K562 (cell line): ENCODE data around the gene VWF. TPM values are rescaled to one million over a fixed set of nuclear protein-coding genes. Genes with fewer than 3 reads are reported as not detected.

ENCODE experiments used
- ATAC-seq: fragments of 200-7000 bp; cut with Tn5 transposase; 3 replicates; pipeline ENCODE4 v1.9.1; 2020; ENCODE audit warnings: moderate library complexity
- BruUV-seq: library from RNA; stranded (reverse); fragments of 400-500 nt; replicated peaks from 2 replicates; lab custom pipeline; 2021; lab: Mats Ljungman, UMichigan
- CTCF ChIA-PET: fragments of 300-600 bp; formaldehyde crosslinking; extraction: SDS; loops from one replicate; lab custom pipeline; 2021; ENCODE audit warnings: low intra/inter-chr PET ratio; lab: Yijun Ruan, JAX
- POLR2A ChIA-PET: fragments of 300-600, 350-650 bp; sonication (Branson Sonifier 250); formaldehyde crosslinking; extraction: SDS; loops from one replicate; lab custom pipeline; 2021; ENCODE audit warnings: antibody characterized with exemption, inconsistent platforms; lab: Yijun Ruan, JAX
- DNase-seq, 4 experiments: peaks; one replicate each; pipeline versions ENCODE4 v3.0.0 to v3.0.0-alpha.2; 2011 to 2018; ENCODE audit warnings: low spot score in 3 of 4, mixed read lengths in 3 of 4; ENCODE audit errors: extremely low read depth in 1 of 4
- FAIRE-seq: peaks from 2 replicates; lab custom pipeline; 2011; peaks lifted over from hg19 to GRCh38; lab: Jason Lieb, UNC
- H2AFZ ChIP-seq: 2 replicates; pipeline ENCODE4 v1.6.0; 2011; ENCODE audit warnings: low read depth, low read length, control low read depth, inconsistent platforms
- H3K27ac ChIP-seq: fragments of 200-600 bp; 3 replicates; pipeline ENCODE4 v1.8.0; 2011; ENCODE audit warnings: low read depth, mild to moderate bottlenecking, control low read depth, inconsistent platforms, low read length, moderate library complexity, mixed read lengths; ENCODE audit errors: extremely low read depth
- H3K27me3 ChIP-seq, 2 experiments: fragments of 300-600 bp in 1 of 2; 2 replicates in 1 of 2; 3 replicates in 1 of 2; pipeline versions ENCODE4 v1.6.0 to v1.8.0; 2011; ENCODE audit warnings: inconsistent platforms in 2 of 2, low read length in 2 of 2, mild to moderate bottlenecking in 1 of 2, mixed read lengths in 1 of 2, moderate library complexity in 1 of 2; ENCODE audit not compliant: control insufficient read depth in 2 of 2, insufficient read depth in 2 of 2
- H3K36me3 ChIP-seq: fragments of 300-600 bp; 3 replicates; pipeline ENCODE4 v1.8.0; 2011; ENCODE audit warnings: mild to moderate bottlenecking, low read length, inconsistent platforms; ENCODE audit not compliant: control insufficient read depth, insufficient read depth
- H3K4me1 ChIP-seq, 2 experiments: fragments of 200-600 bp in 1 of 2; replicated peaks in 1 of 2; 2 replicates in 1 of 2; 3 replicates in 1 of 2; pipeline versions ENCODE4 v1.5.1 to v1.8.0; 2011; ENCODE audit warnings: inconsistent platforms in 2 of 2, low read length in 2 of 2, mild to moderate bottlenecking in 1 of 2, mixed read lengths in 1 of 2, moderate library complexity in 1 of 2; ENCODE audit not compliant: control insufficient read depth in 2 of 2, insufficient read depth in 2 of 2
- H3K4me2 ChIP-seq: 2 replicates; pipeline ENCODE4 v1.6.1; 2011; ENCODE audit warnings: low read length, control low read depth, inconsistent platforms, mixed read lengths; ENCODE audit not compliant: insufficient read depth
- H3K4me3 ChIP-seq: fragments of 200-600 bp; sonication (generic), shearing (Covaris generic); 2 replicates; pipeline ENCODE4 v1.5.1; 2016; ENCODE audit warnings: control low read depth, inconsistent platforms
- H3K79me2 ChIP-seq: fragments of 200-600 bp; 3 replicates; pipeline ENCODE4 v1.8.0; 2011; ENCODE audit warnings: low read length, inconsistent platforms; ENCODE audit not compliant: control insufficient read depth, insufficient read depth
- H3K9ac ChIP-seq, 2 experiments: 2 replicates each; pipeline versions ENCODE4 v1.6.0 to v1.6.1; 2011; ENCODE audit warnings: low read depth in 2 of 2, low read length in 2 of 2, control low read depth in 1 of 2, inconsistent platforms in 1 of 2, mild to moderate bottlenecking in 1 of 2, mixed read lengths in 1 of 2; ENCODE audit not compliant: insufficient read depth in 1 of 2
- H3K9me1 ChIP-seq: one replicate; pipeline ENCODE4 v1.6.0; 2011; ENCODE audit warnings: inconsistent platforms, mild to moderate bottlenecking, low read length, moderate library complexity; ENCODE audit not compliant: control insufficient read depth, insufficient read depth
- H3K9me3 ChIP-seq: replicated peaks from 2 replicates; pipeline ENCODE4 v1.5.1; 2011; ENCODE audit warnings: low read depth, low read length, inconsistent platforms; ENCODE audit not compliant: control insufficient read depth, insufficient read depth
- H4K20me1 ChIP-seq: replicated peaks from 2 replicates; pipeline ENCODE4 v1.6.1; 2011; ENCODE audit warnings: low read length, inconsistent platforms, mixed read lengths; ENCODE audit not compliant: control insufficient read depth, insufficient read depth
- ADNP ChIP-seq: fragments of 200-800 bp; sonication (Bioruptor generic); IDR thresholded peaks from 2 replicates; pipeline ENCODE4 v1.6.1; 2016; ENCODE audit warnings: missing genetic modification characterization, missing compliant biosample characterization
- ARID3A ChIP-seq: IDR thresholded peaks from 2 replicates; pipeline ENCODE4 v1.6.1; 2012; ENCODE audit warnings: low read depth, low read length, improper control_type of control experiment, borderline replicate concordance
- ARID4B ChIP-seq: sonication (generic); formaldehyde crosslinking; IDR thresholded peaks from 2 replicates; pipeline ENCODE4 v1.8.0; 2022; ENCODE audit warnings: mild to moderate bottlenecking, missing genetic modification reagents
- BMI1 ChIP-seq: fragments of 150-350 bp; IDR thresholded peaks from 2 replicates; pipeline ENCODE4 v1.6.1; 2014; ENCODE audit warnings: low read length
- ILK ChIP-seq: fragments of 450-650 bp; IDR thresholded peaks from 2 replicates; pipeline ENCODE4 v1.6.1; 2016; ENCODE audit warnings: missing genetic modification characterization, low read depth, mild to moderate bottlenecking, missing compliant biosample characterization, moderate library complexity, borderline replicate concordance
- KDM1A ChIP-seq, 2 experiments: fragments of 450-650 bp; IDR thresholded peaks; 2 replicates each; pipeline ENCODE4 v1.6.1; 2016; ENCODE audit warnings: mild to moderate bottlenecking in 2 of 2
- KLF13 ChIP-seq: fragments of 450-650 bp; IDR thresholded peaks from 2 replicates; pipeline ENCODE4 v1.6.1; 2016; ENCODE audit warnings: missing genetic modification characterization, low read depth, mild to moderate bottlenecking, missing compliant biosample characterization, moderate library complexity, borderline replicate concordance
- MBD2 ChIP-seq: sonication (generic); IDR thresholded peaks from 2 replicates; pipeline ENCODE4 v1.6.1; 2016; ENCODE audit warnings: low read depth, borderline replicate concordance
- XRCC3 ChIP-seq: fragments of 450-650 bp; IDR thresholded peaks from 2 replicates; pipeline ENCODE4 v1.6.1; 2017; ENCODE audit warnings: mild to moderate bottlenecking, moderate library complexity
- ZBED1 ChIP-seq: IDR thresholded peaks from 2 replicates; pipeline ENCODE4 v1.6.1; 2014
- ZEB2 ChIP-seq: fragments of 450-650 bp; IDR thresholded peaks from 2 replicates; pipeline ENCODE4 v1.6.1; 2016
- ZNF253 ChIP-seq: fragments of 250-450 bp; sonication (Bioruptor Pico); conservative IDR thresholded peaks from 2 replicates; pipeline ENCODE4 v1.6.1; 2021; ENCODE audit warnings: mild to moderate bottlenecking
- WGBS: fragments of 100-300 bp; shearing (Covaris generic); methylation state at CpG from one replicate; pipeline ENCODE4 v1.1.6; 2016; ENCODE audit warnings: low coverage, mixed read lengths; ENCODE audit not compliant: insufficient coverage; ENCODE audit errors: missing lambda C conversion rate; 5-methylcytosine and 5-hydroxymethylcytosine counted together
- in situ Hi-C: fragments of 300-500 bp; cut with MboI; formaldehyde crosslinking; loops from 4 replicates; pipeline ENCODE4 v1.15.0; 2018; ENCODE audit warnings: inconsistent platforms, mixed read lengths
- intact Hi-C: fragments of 100-400 bp; cut with micrococcal nuclease; formaldehyde crosslinking; loops from 2 replicates; pipeline ENCODE4 v1.14.2; 2022
- polyA plus RNA-seq, 8 experiments: library from polyadenylated mRNA; depleted of rRNA in 4 of 8; stranded (reverse) in 5 of 8; unstranded in 3 of 8; fragments of >200 nt; fragmentation: Nextera tagmentation in 2 of 8; fragmentation: Illumina TruSeq in 1 of 8; extraction: Ambion mirVana in 2 of 8; extraction: Trizol in 1 of 8; gene quantifications; 2 replicates each; pipeline versions ENCODE4 v1.2.1 to v1.2.3, GENCODE V29; 2011 to 2014; ENCODE audit warnings: inconsistent platforms in 1 of 8, missing spikeins in 1 of 8
- total RNA-seq, 7 experiments: library from RNA; depleted of rRNA in 6 of 7; stranded (reverse); fragments of >200 nt in 6 of 7; fragmentation: Illumina TruSeq in 2 of 7; extraction: Trizol in 2 of 7; gene quantifications; 2 replicates each; pipeline versions ENCODE4 v1.2.1 to v1.2.3, GENCODE V29; 2011 to 2021; ENCODE audit warnings: low replicate concordance in 1 of 7

Gene VWF
- total and polyA plus RNA-seq, 9 of the 15 experiments (the other 6 are each of a cell fraction or from before 2014, with no cell fraction given): 0.53 TPM; not detected in 8

- intact Hi-C loops: no loop called here
- TF ChIP-seq ZNF253 (CRISPR knock-in tag) (no peak), XRCC3 (no peak), KLF13 (no peak), ADNP (no peak), MBD2 (no peak), ARID3A (no peak), BMI1 (no peak), KDM1A (IDR thresholded peaks at IDR 0.05) (no peak), ZBED1 (no peak), ZEB2 (no peak), ILK (tag) (no peak), ARID4B (no peak)
- in situ Hi-C loops: no loop called here
- Histone ChIP-seq H3K9me3 (no peaks in the 10 kb centered on the region), H3K27ac (no peak overlapping the region), H3K79me2 (no peaks in the 10 kb centered on the region), H3K4me2 (no peak overlapping the region), H3K9ac (no peak overlapping the region), H4K20me1 (no peaks in the 10 kb centered on the region), H3K4me1 (no peaks in the 10 kb centered on the region), H3K27me3 (peaks cover 0 to 28% of the 10 kb centered on the region in 2 experiments; a peak in 2 of 5 replicates), H3K4me3 (no peak overlapping the region), H2AFZ (no peak overlapping the region), H3K9me1 (no peaks in the 10 kb centered on the region), H3K36me3 (no peaks in the 10 kb centered on the region)
- BruUV-seq: no TSS peak
- DNase-seq (no peak), ATAC-seq (no peak), FAIRE-seq (no peak)
- WGBS: 3% methylated on average over 8 of the region's 9 CpGs
- CTCF ChIA-PET: no interaction called here
- POLR2A ChIA-PET: no interaction called here
These were observed 148.3 kb downstream of the VWF start for GRCh38 chr12:5976196-5976595.
